H1 (cell line): ENCODE results near the gene SFTPA2. TPM values are rescaled to one million over a fixed set of nuclear protein-coding genes. Genes with fewer than 3 reads are reported as not detected.

Experiments
- CTCF ChIA-PET: fragments of 300-600 bp; sonication (Branson Sonifier 250); formaldehyde crosslinking; loops from one replicate; lab custom pipeline; 2021; ENCODE audit not compliant: partially characterized antibody; lab: Charles Lee
- POLR2A ChIA-PET: fragments of 300-600 bp; sonication (Branson Sonifier 250); formaldehyde crosslinking; loops from one replicate; lab custom pipeline; 2021; ENCODE audit warnings: inconsistent platforms; ENCODE audit not compliant: partially characterized antibody; lab: Charles Lee
- DNase-seq, 2 experiments: peaks; one replicate each; pipeline versions ENCODE4 v3.0.0 to v3.0.0-alpha.2; 2010 to 2022; ENCODE audit warnings: low spot score in 2 of 2, low read depth in 1 of 2, mixed read lengths in 1 of 2
- FAIRE-seq: peaks from 2 replicates; lab custom pipeline; 2011; peaks lifted over from hg19 to GRCh38; lab: Jason Lieb, UNC
- H2AFZ ChIP-seq: 2 replicates; pipeline ENCODE4 v1.8.1; 2012; ENCODE audit warnings: low read length, inconsistent platforms
- H2AK5ac ChIP-seq: 2 replicates; pipeline ENCODE4 v1.6.1; 2013; ENCODE audit warnings: low read depth, low read length
- H2BK120ac ChIP-seq: replicated peaks from 2 replicates; pipeline ENCODE3; 2013; ENCODE audit warnings: low read depth, low read length, inconsistent platforms
- H2BK12ac ChIP-seq: 2 replicates; pipeline ENCODE4 v1.6.1; 2013; ENCODE audit warnings: low read depth, low read length
- H2BK15ac ChIP-seq: 2 replicates; pipeline ENCODE4 v1.6.1; 2013; ENCODE audit warnings: low read length
- H2BK20ac ChIP-seq: 2 replicates; pipeline ENCODE4 v1.6.1; 2013; ENCODE audit warnings: low read length
- H2BK5ac ChIP-seq: 2 replicates; pipeline ENCODE4 v1.6.1; 2013; ENCODE audit warnings: low read depth, low read length
- H3K14ac ChIP-seq: 2 replicates; pipeline ENCODE4 v1.6.1; 2013; ENCODE audit warnings: inconsistent platforms; ENCODE audit not compliant: insufficient read length
- H3K18ac ChIP-seq: 2 replicates; pipeline ENCODE4 v1.6.1; 2013; ENCODE audit warnings: low read length; ENCODE audit errors: extremely low read depth
- H3K23ac ChIP-seq: 2 replicates; pipeline ENCODE4 v1.6.1; 2013; ENCODE audit warnings: inconsistent platforms; ENCODE audit not compliant: insufficient read length
- H3K23me2 ChIP-seq: 2 replicates; pipeline ENCODE4 v1.6.1; 2013; ENCODE audit warnings: low read depth, low read length
- H3K27ac ChIP-seq: 2 replicates; pipeline ENCODE4 v1.6.1; 2011; ENCODE audit warnings: low read depth, low read length, inconsistent platforms
- H3K27me3 ChIP-seq, 4 experiments: replicated peaks in 1 of 4; 1 replicate in 1 of 4; 2 replicates in 3 of 4; pipeline versions ENCODE4 v1.6.1 to v1.8.1; 2011 to 2013; ENCODE audit warnings: low read length in 3 of 4, mild to moderate bottlenecking in 3 of 4, inconsistent platforms in 2 of 4, mixed read lengths in 2 of 4, moderate library complexity in 1 of 4; ENCODE audit not compliant: control insufficient read depth in 3 of 4, insufficient read depth in 3 of 4; ENCODE audit errors: extremely low read depth in 1 of 4
- H3K36me3 ChIP-seq, 4 experiments: 2 replicates each; pipeline versions ENCODE4 v1.6.1 to v1.8.1; 2011 to 2013; ENCODE audit warnings: mild to moderate bottlenecking in 4 of 4, low read length in 3 of 4, moderate library complexity in 2 of 4, control low read depth in 1 of 4, inconsistent platforms in 1 of 4; ENCODE audit not compliant: insufficient read depth in 4 of 4, control insufficient read depth in 2 of 4
- H3K4ac ChIP-seq: replicated peaks from 2 replicates; pipeline ENCODE3; 2013; ENCODE audit warnings: low read length, low read depth, mixed read lengths, inconsistent platforms; ENCODE audit not compliant: insufficient read length
- H3K4me1 ChIP-seq, 4 experiments: replicated peaks in 1 of 4; 1 replicate in 1 of 4; 2 replicates in 3 of 4; pipeline versions ENCODE4 v1.6.1 to v1.8.1; 2011 to 2013; ENCODE audit warnings: low read length in 3 of 4, inconsistent platforms in 2 of 4, mixed read lengths in 1 of 4; ENCODE audit not compliant: insufficient read depth in 4 of 4, control insufficient read depth in 3 of 4
- H3K4me2 ChIP-seq, 2 experiments: 2 replicates each; pipeline versions ENCODE4 v1.6.1 to v1.8.1; 2011 to 2013; ENCODE audit warnings: low read depth in 2 of 2, low read length in 2 of 2, control low read depth in 1 of 2, inconsistent platforms in 1 of 2, mild to moderate bottlenecking in 1 of 2; ENCODE audit not compliant: insufficient read depth in 1 of 2
- H3K4me3 ChIP-seq, 4 experiments: fragments of 200-600, 300-600 bp in 1 of 4; sonication (generic), shearing (Covaris generic), sonication (Bioruptor Twin) in 1 of 4; 2 replicates each; pipeline versions ENCODE4 v1.5.1 to v1.8.1; 2011 to 2016; ENCODE audit warnings: low read length in 4 of 4, low read depth in 3 of 4, control low read depth in 2 of 4, inconsistent platforms in 2 of 4, mild to moderate bottlenecking in 2 of 4, mixed read lengths in 1 of 4, moderate library complexity in 1 of 4; ENCODE audit not compliant: insufficient read depth in 2 of 4; ENCODE audit errors: extremely low read depth in 1 of 4
- H3K56ac ChIP-seq: replicated peaks from 2 replicates; pipeline ENCODE3; 2013; ENCODE audit warnings: low read depth, mild to moderate bottlenecking, mixed read lengths, low read length, inconsistent platforms; ENCODE audit not compliant: insufficient read length
- H3K79me1 ChIP-seq: 2 replicates; pipeline ENCODE4 v1.6.1; 2013; ENCODE audit warnings: low read depth, low read length, control low read depth
- H3K79me2 ChIP-seq, 2 experiments: 2 replicates each; pipeline versions ENCODE4 v1.6.1 to v1.8.1; 2012 to 2013; ENCODE audit warnings: low read length in 2 of 2, mild to moderate bottlenecking in 2 of 2, inconsistent platforms in 1 of 2; ENCODE audit not compliant: insufficient read depth in 2 of 2, control insufficient read depth in 1 of 2
- H3K9ac ChIP-seq, 4 experiments: replicated peaks in 1 of 4; 1 replicate in 1 of 4; 2 replicates in 3 of 4; pipeline versions ENCODE4 v1.6.1 to v1.8.1; 2011 to 2013; ENCODE audit warnings: low read depth in 3 of 4, low read length in 3 of 4, control low read depth in 2 of 4, mild to moderate bottlenecking in 2 of 4, moderate library complexity in 2 of 4, inconsistent platforms in 1 of 4; ENCODE audit errors: extremely low read depth in 1 of 4
- H3K9me3 ChIP-seq, 2 experiments: 2 replicates each; pipeline versions ENCODE4 v1.6.1 to v1.8.1; 2012 to 2013; ENCODE audit warnings: mild to moderate bottlenecking in 2 of 2, moderate library complexity in 2 of 2, control low read depth in 1 of 2, inconsistent platforms in 1 of 2, low read depth in 1 of 2, low read length in 1 of 2, mixed read lengths in 1 of 2; ENCODE audit not compliant: insufficient read depth in 2 of 2
- H4K20me1 ChIP-seq, 2 experiments: replicated peaks in 1 of 2; 2 replicates each; pipeline versions ENCODE3 to v1.8.1; 2011 to 2013; ENCODE audit warnings: inconsistent platforms in 2 of 2, low read length in 2 of 2, mild to moderate bottlenecking in 1 of 2; ENCODE audit not compliant: insufficient read depth in 2 of 2, control insufficient read depth in 1 of 2
- H4K5ac ChIP-seq: 2 replicates; pipeline ENCODE4 v1.6.1; 2013; ENCODE audit warnings: low read length, low read depth, mixed read lengths, inconsistent platforms; ENCODE audit not compliant: insufficient read length
- H4K8ac ChIP-seq: 2 replicates; pipeline ENCODE4 v1.8.0; 2013; ENCODE audit warnings: mild to moderate bottlenecking, moderate library complexity, low read length, inconsistent platforms; ENCODE audit not compliant: insufficient read depth; ENCODE audit errors: extremely low read depth
- H4K91ac ChIP-seq: replicated peaks from 2 replicates; pipeline ENCODE3; 2013; ENCODE audit warnings: low read length, mixed read lengths, inconsistent platforms; ENCODE audit not compliant: insufficient read length
- CHD1 ChIP-seq: IDR thresholded peaks from 2 replicates; pipeline ENCODE4 v1.6.1; 2012; ENCODE audit warnings: low read depth, low read length, improper control_type of control experiment
- CREB1 ChIP-seq: IDR thresholded peaks from 2 replicates; pipeline ENCODE4 v1.6.1; 2012; ENCODE audit warnings: inconsistent platforms
- EZH2 ChIP-seq: fragments of 200-600 bp; sonication (generic); IDR thresholded peaks from 2 replicates; pipeline ENCODE4 v1.7.1; 2012; ENCODE audit warnings: low read depth, mild to moderate bottlenecking, moderate library complexity, low read length, inconsistent platforms; ENCODE audit not compliant: severe bottlenecking
- FOSL1 ChIP-seq: IDR thresholded peaks from 2 replicates; pipeline ENCODE4 v1.6.1; 2011; ENCODE audit warnings: mild to moderate bottlenecking, low read depth, low read length, moderate library complexity; ENCODE audit not compliant: insufficient read depth
- HDAC6 ChIP-seq: IDR thresholded peaks from one replicate; pipeline ENCODE4 v1.7.1; 2012; ENCODE audit warnings: low read depth, mild to moderate bottlenecking, inconsistent platforms, low read length, moderate library complexity
- JUN ChIP-seq: IDR thresholded peaks from 2 replicates; pipeline ENCODE4 v1.6.1; 2011; ENCODE audit warnings: low read depth, mild to moderate bottlenecking, improper control_type of control experiment, low read length
- JUND ChIP-seq: IDR thresholded peaks from 2 replicates; pipeline ENCODE4 v1.6.1; 2011; ENCODE audit warnings: mild to moderate bottlenecking, improper control_type of control experiment, low read length
- KDM4A ChIP-seq: IDR thresholded peaks from one replicate; pipeline ENCODE4 v1.7.1; 2012; ENCODE audit warnings: low read depth, mild to moderate bottlenecking, moderate library complexity, low read length, inconsistent platforms; ENCODE audit not compliant: severe bottlenecking
- KDM5A ChIP-seq: fragments of 200-600 bp; IDR thresholded peaks from 2 replicates; pipeline ENCODE4 v1.7.1; 2012; ENCODE audit warnings: mild to moderate bottlenecking, low read length, inconsistent platforms, mixed read lengths
- POLR2A ChIP-seq, 2 experiments: IDR thresholded peaks; 1 replicate in 1 of 2; 2 replicates in 1 of 2; pipeline ENCODE4 v1.6.1; 2011; ENCODE audit warnings: low read depth in 2 of 2, low read length in 2 of 2, mild to moderate bottlenecking in 2 of 2; ENCODE audit errors: control extremely low read depth in 1 of 2
- RNF2 ChIP-seq: fragments of 200-900, 300-1000 bp; sonication (generic); IDR thresholded peaks from 2 replicates; pipeline ENCODE4 v1.7.1; 2016; ENCODE audit warnings: borderline replicate concordance, low read depth, mild to moderate bottlenecking, antibody characterized with exemption, low read length; ENCODE audit not compliant: poor library complexity, severe bottlenecking; ENCODE audit errors: missing control alignments
- SAP30 ChIP-seq: fragments of 300-600 bp; sonication (generic); IDR thresholded peaks from 2 replicates; pipeline ENCODE4 v1.7.1; 2012; ENCODE audit warnings: low read length, moderate library complexity, mild to moderate bottlenecking, inconsistent platforms; ENCODE audit not compliant: insufficient read depth, insufficient replicate concordance
- SP2 ChIP-seq: IDR thresholded peaks from 2 replicates; pipeline ENCODE4 v1.6.1; 2012; ENCODE audit warnings: mild to moderate bottlenecking, low read length, inconsistent platforms
- SUZ12 ChIP-seq: fragments of 200-600 bp; sonication (generic); IDR thresholded peaks from 2 replicates; pipeline ENCODE4 v1.6.1; 2012; ENCODE audit warnings: mild to moderate bottlenecking, inconsistent platforms, low read length, moderate library complexity, mixed read lengths
- TCF12 ChIP-seq: IDR thresholded peaks from 2 replicates; pipeline ENCODE4 v1.6.1; 2011; ENCODE audit warnings: low read depth, mild to moderate bottlenecking, low read length
- ZNF274 ChIP-seq: IDR thresholded peaks from 2 replicates; pipeline ENCODE4 v1.7.0; 2012; ENCODE audit warnings: low read length, borderline replicate concordance; ENCODE audit errors: extremely low read depth
- WGBS, 2 experiments: shearing (Covaris generic) in 1 of 2; methylation state at CpG; one replicate each; pipeline versions ENCODE4 v1.1.6 to v1.1.7; 2013 to 2015; ENCODE audit warnings: low lambda C conversion rate in 2 of 2, mixed read lengths in 2 of 2, inconsistent platforms in 1 of 2, low coverage in 1 of 2, missing lambda C conversion rate in 1 of 2; ENCODE audit not compliant: insufficient replicate concordance in 2 of 2, insufficient coverage in 1 of 2, insufficient read length in 1 of 2; ENCODE audit errors: extremely low coverage in 1 of 2, missing lambda C conversion rate in 1 of 2; 5-methylcytosine and 5-hydroxymethylcytosine counted together
- polyA plus RNA-seq, 7 experiments: library from polyadenylated mRNA; depleted of rRNA in 3 of 7; stranded (reverse) in 5 of 7; unstranded in 2 of 7; fragments of >200 nt in 5 of 7; fragments of 200-250 nt in 2 of 7; gene quantifications; 1 replicate in 5 of 7; 2 replicates in 1 of 7; 4 replicates in 1 of 7; pipeline versions ENCODE4 v1.2.1 to v1.2.3, GENCODE V29; 2011 to 2013; ENCODE audit warnings: missing spikeins in 2 of 7, mixed read lengths in 2 of 7
- total RNA-seq: library from RNA; stranded (reverse); fragmentation: NEBNext Ultra II Directional; extraction: Animal tissue kit (Norgen Biotek cat#: 25700); gene quantifications from 2 replicates; pipeline ENCODE4 v1.2.1, GENCODE V29; 2021

Gene SFTPA2
- total and polyA plus RNA-seq, 2 of the 8 experiments (the other 6 are each of a cell fraction or from before 2014, with no cell fraction given) = not detected

- Histone ChIP-seq H4K91ac (no peak overlapping the region), H3K4me2 (no peak overlapping the region), H3K56ac (no peak overlapping the region), H4K20me1 (no peaks in the 10 kb centered on the region), H3K4me3 (no peak overlapping the region), H2BK5ac (no peak overlapping the region), H2BK15ac (no peak overlapping the region), H3K4ac (no peak overlapping the region), H3K4me1 (no peaks in the 10 kb centered on the region), H3K14ac (no peak overlapping the region), H4K5ac (no peak overlapping the region), H3K9me3 (no peaks in the 10 kb centered on the region; a peak in 1 of 4 replicates), H2AFZ (no peak overlapping the region), H3K27ac (no peak overlapping the region), H3K79me1 (no peaks in the 10 kb centered on the region), H3K18ac (no peak overlapping the region), H2BK120ac (no peak overlapping the region), H3K27me3 (no peaks in the 10 kb centered on the region), H3K23ac (no peak overlapping the region), H2BK20ac (no peak overlapping the region), H4K8ac (no peak overlapping the region), H3K23me2 (no peaks in the 10 kb centered on the region), H3K9ac (no peak overlapping the region), H3K36me3 (no peaks in the 10 kb centered on the region), H2BK12ac (no peak overlapping the region), H2AK5ac (no peak overlapping the region), H3K79me2 (no peaks in the 10 kb centered on the region)
- POLR2A ChIA-PET = no interaction called here
- CTCF ChIA-PET = interaction anchor here (0.6 to 1.4 kb wide), 2 partner anchors 15 to 216 kb away, joined by 3 to 5 read pairs; no protein-coding TSS in a partner anchor
- DNase-seq = no peak
- WGBS, 2 experiments = 83% methylated on average over 3 of the region's 3 CpGs; no CpG with 5 or more reads in 1 of the 2 experiments
- FAIRE-seq = no peak
- TF ChIP-seq JUND (no peak), RNF2 (no peak), KDM5A (no peak), POLR2A (IDR thresholded peaks at IDR 0.05; ENCODE audit: control extremely low read depth in 1 of 2, low read depth in 2 of 2, low read length in 2 of 2) (no peak), TCF12 (no peak), SAP30 (no peak), JUN (no peak), FOSL1 (no peak), EZH2 (no peak), SUZ12 (no peak), HDAC6 (no peak), CREB1 (no peak), ZNF274 (no peak), KDM4A (no peak), CHD1 (no peak), SP2 (no peak)
Observed at GRCh38 chr10:79547973-79548372, 12.2 kb downstream of the SFTPA2 start.
